ENCODE results near the gene MSRB3.

MSRB3 gene

GRCh38 chr12:65501093-65501621 is 222.7 kb downstream of the MSRB3 start:
- DNase-seq: no peak

- no peak for DNase-seq
These were observed 223.5 kb downstream of the MSRB3 start for GRCh38 chr12:65501935-65502334.

DNA sequence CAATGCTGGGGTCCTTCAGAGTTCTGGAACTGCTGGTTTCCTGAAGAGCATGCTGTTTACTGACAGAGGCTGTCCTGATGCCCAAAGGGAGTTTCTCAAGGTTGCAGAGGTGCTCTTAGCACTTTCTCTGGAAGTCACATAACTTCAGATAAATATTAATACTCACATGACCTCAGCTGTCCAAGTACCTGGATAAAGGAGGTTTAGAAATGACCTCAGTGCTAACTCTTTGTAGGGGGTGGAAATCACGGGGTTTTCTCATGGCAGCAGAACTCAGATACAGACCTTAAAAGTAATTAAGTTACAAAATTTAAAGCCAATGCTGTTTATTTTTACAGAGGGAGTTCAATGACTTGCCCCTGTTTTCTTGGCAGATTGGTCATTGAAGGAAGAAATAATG is 225.9 kb downstream of the MSRB3 start:
- DNase-seq: no peak

- DNase-seq: no peak
These were observed 227.1 kb downstream of the MSRB3 start for GRCh38 chr12:65505386-65506121.

GRCh38 chr12:65508276-65509035 is 230.0 kb downstream of the MSRB3 start:
- DNase-seq: no peak

- DNase-seq: no peak
These were observed 231.5 kb downstream of the MSRB3 start for GRCh38 chr12:65510007-65510406.

GRCh38 chr12:65510584-65511050 is 232.1 kb downstream of the MSRB3 start:
- no peak for DNase-seq

- DNase-seq: no peak
These were observed 232.8 kb downstream of the MSRB3 start for GRCh38 chr12:65511134-65511834.

DNA sequence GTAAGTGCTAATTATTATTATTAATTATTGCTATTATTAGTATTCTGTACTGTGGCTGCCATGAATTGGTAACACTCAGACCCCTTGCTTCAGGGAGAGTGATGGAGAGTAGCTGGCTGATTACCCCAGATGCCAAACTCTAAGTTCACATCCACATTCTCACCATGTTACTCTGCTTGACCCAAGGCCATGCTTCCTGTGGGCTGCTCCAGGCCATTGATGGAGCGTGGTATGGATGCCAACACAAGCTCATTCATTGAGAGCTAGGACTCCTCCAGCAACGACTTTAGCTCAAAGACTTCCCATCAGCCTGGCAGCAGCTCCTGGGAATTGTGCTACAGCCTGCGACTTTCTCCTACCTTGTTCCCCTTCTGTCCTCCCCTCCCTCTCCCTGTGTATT is 233.4 kb downstream of the MSRB3 start:
- DNase-seq: no peak

All from NCI-H524 (cell line).